CD4-positive, alpha-beta T cell treated with Interleukin-10 for 1 hour (primary cell): Measurements from ENCODE around the gene NLRP12.
"Not testable (repeated sequence)": the region's sequence is repeated elsewhere in the genome, so short reads cannot be mapped to it uniquely, and the experiment has no call there.

Experiments
- DNase-seq: peaks from one replicate; pipeline ENCODE4 v3.0.0-alpha.2; 2020

Gene NLRP12

GRCh38 chr19:53780506-53780905, 43.6 kb downstream of the NLRP12 start:
- no peak for DNase-seq

DNA sequence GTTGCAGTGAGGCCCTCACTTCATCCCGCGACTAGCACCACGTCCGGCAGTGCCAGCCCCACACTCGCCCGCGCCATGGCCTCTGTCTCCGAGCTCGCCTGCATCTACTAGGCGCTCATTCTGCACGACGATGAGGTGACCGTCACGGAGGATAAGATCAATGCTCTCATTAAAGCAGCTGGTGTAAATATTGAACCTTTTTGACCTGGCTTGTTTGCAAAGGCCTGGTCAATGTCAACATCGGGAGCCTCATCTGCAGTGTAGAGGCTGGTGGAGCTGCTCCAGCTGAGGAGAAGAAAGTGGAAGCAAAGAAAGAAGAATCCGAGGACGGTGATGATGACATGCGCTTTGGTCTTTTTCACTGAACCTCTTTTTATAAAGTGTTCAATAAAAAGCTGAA, 48.6 kb downstream of the NLRP12 start:
- DNase-seq, result no peak

GRCh38 chr19:53774491-53774890, 49.6 kb downstream of the NLRP12 start:
- DNase-seq, result not testable (repeated sequence)

DNA sequence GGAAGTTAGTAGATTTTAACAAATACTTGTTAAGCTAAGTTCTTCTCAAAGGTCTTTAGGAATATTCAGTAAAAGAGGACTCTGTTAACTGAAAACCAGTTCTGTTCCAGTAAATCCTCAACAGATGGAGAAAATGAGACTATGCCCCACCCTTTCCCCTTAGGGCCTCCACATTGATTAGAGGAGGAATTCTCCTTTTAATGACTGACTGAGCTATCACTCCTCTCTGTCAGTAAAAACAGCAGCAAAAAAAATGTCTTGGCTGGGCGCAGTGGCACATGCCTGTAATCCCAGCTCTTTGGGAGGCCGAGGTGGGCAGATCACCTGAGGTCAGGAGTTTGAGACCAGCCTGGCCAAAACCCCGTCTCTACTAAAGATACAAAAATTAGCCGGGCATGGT, 50.1 kb downstream of the NLRP12 start:
- no peak for DNase-seq

DNA sequence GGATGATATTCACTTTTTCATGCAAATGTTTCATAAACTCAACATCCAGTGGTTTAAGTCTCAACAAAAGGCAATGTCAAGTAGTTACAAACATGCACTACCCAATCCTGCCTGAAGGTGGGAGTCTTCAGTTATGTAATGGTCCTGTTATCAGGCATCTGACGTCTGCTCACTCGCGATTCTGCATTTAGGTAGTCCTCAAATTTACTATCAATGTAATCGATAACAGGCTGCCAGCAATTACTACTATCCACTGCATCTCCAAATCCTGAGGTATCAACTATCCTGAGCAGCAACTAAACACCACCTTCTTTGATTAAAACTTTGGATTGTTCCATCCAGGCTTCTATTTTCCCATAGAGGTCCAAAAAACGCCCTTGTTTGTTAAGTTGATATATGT, 51.2 kb downstream of the NLRP12 start:
- DNase-seq, result peak; percentile 53

- no peak for DNase-seq
These were observed 53.0 kb downstream of the NLRP12 start for GRCh38 chr19:53771144-53771543.

DNA sequence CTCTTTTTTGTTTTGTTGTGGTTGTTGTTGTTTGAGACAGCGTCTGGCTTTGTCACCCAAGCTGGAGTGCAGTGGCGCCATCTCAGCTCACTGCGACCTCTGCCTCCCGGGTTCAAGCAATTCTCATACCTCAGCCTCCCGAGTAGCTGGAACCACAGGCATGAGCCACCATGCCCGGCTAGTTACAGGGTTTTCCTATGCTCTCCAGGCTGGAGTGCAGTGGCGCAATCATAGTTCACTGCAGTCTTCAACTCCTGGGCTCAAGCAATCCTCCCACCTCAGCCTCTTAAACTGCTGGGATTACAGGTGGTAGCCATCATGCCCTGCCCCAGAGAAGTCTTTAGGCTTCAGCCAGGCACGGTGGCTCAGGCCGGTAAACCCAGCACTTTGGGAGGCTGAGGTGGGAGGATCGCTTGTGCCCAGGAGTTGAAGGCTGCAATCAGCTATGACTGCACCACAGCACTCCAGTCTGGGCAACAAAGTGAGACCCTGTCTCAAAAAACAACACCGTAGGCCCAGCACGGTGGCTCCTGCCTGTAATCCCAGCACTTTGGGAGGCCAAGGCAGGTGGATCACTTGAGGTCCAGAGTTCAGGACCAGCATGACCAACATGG, 54.3 kb downstream of the NLRP12 start:
- not testable (repeated sequence) for DNase-seq

DNA sequence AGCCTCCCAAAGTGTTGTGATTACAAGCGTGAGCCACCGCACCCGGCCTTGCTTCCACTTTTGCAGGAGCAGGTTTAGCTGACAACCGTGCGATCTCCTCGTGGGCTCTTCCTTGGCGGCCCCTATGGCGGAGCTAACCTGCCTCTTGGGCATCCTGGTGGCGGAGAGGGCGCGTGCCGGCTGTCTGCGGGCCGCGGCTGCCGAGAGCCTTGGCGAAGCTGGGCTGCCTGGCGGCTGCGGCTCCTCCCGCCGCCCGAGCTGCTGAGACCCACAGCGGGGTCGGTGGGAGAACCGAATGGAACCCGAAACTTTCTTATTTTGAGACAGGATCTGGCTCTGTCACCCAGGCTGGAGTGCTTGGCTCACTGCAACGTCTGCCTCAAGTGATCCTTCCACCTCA, 55.7 kb downstream of the NLRP12 start:
- no peak for DNase-seq

- not testable (repeated sequence) for DNase-seq
These were observed 65.1 kb downstream of the NLRP12 start for GRCh38 chr19:53758991-53759390.
